Heart left ventricle (tissue), 16 donors: Measurements from ENCODE around the gene SPINK7. TPM values are rescaled to one million over a fixed set of nuclear protein-coding genes. Genes with fewer than 3 reads are reported as not detected.
"Not testable (repeated sequence)": the region's sequence is repeated elsewhere in the genome, so short reads cannot be mapped to it uniquely, and the experiment has no call there.

Experiments
- ATAC-seq, 4 donors: fragments of 200-7000 bp; cut with Tn5 transposase; one replicate each; pipeline ENCODE4 v1.9.1; 2020 to 2022; ENCODE audit warnings: moderate library complexity in 4 of 4, mild to moderate bottlenecking in 3 of 4, moderate number of reproducible peaks in 1 of 4
- DNase-seq, 5 donors: peaks; one replicate each; pipeline ENCODE4 v3.0.0-alpha.2; 2020
- H3K27ac ChIP-seq, 12 donors: fragments of 200-600 bp; sonication (generic) in 4 of 12; one replicate each; pipeline versions ENCODE4 v1.5.0 to v1.8.0; 2016 to 2022; ENCODE audit warnings: mild to moderate bottlenecking in 2 of 12
- H3K27me3 ChIP-seq, 9 donors: fragments of 200-600 bp; sonication (generic) in 2 of 9; one replicate each; pipeline versions ENCODE4 v1.5.1 to v1.8.0; 2016 to 2022; ENCODE audit warnings: mild to moderate bottlenecking in 3 of 9
- H3K36me3 ChIP-seq, 9 donors: fragments of 200-600 bp; sonication (generic) in 2 of 9; one replicate each; pipeline versions ENCODE4 v1.5.0 to v1.8.0; 2018 to 2022; ENCODE audit warnings: mild to moderate bottlenecking in 2 of 9
- H3K4me1 ChIP-seq, 12 donors: fragments of 200-600 bp; sonication (generic) in 4 of 12; one replicate each; pipeline versions ENCODE4 v1.5.0 to v1.8.0; 2016 to 2022; ENCODE audit warnings: mild to moderate bottlenecking in 3 of 12
- H3K4me3 ChIP-seq, 12 donors: fragments of 200-600 bp; sonication (generic) in 4 of 12; one replicate each; pipeline versions ENCODE4 v1.5.0 to v1.8.0; 2017 to 2022; ENCODE audit warnings: mild to moderate bottlenecking in 9 of 12, moderate library complexity in 4 of 12
- H3K9me3 ChIP-seq, 12 donors: fragments of 200-600 bp; sonication (generic) in 4 of 12; one replicate each; pipeline versions ENCODE4 v1.5.0 to v1.8.0; 2016 to 2022; ENCODE audit warnings: mild to moderate bottlenecking in 1 of 12
- POLR2A ChIP-seq, 2 donors: fragments of 450-650 bp; IDR thresholded peaks; one replicate each; pipeline ENCODE4 v1.6.1; 2017; ENCODE audit warnings: antibody characterized with exemption in 2 of 2, mild to moderate bottlenecking in 2 of 2, moderate library complexity in 2 of 2
- WGBS, 4 donors: extraction: QIAGEN DNeasy Blood & Tissue Kit in 2 of 4; methylation state at CpG; one replicate each; pipeline versions ENCODE4 v1.1.5 to v1.1.7; 2013 to 2018; 5-methylcytosine and 5-hydroxymethylcytosine counted together
- intact Hi-C, 10 donors: fragments of 100-400 bp; cut with DNase I; formaldehyde crosslinking; loops; one replicate each; pipeline versions ENCODE4 v1.11.1 to v1.14.2; 2022
- polyA plus RNA-seq, 2 donors: library from polyadenylated mRNA; stranded (reverse); fragments of 200-250 nt; gene quantifications; one replicate each; pipeline ENCODE4 v1.2.3, GENCODE V29; 2013
- total RNA-seq, 9 donors: library from RNA; depleted of rRNA in 2 of 9; stranded (reverse); fragments of >200 nt in 2 of 9; fragmentation: NEBNext Ultra II Directional in 3 of 9; extraction: Animal tissue kit (Norgen Biotek cat#: 25700) in 3 of 9; gene quantifications; one replicate each; pipeline versions ENCODE4 v1.1.0 to v1.2.4, GENCODE V29; 2016 to 2023
- TF ChIP-seq, protein P1 (sequence below), 12 donors: fragments of 200-600 bp; sonication (generic) in 4 of 12; IDR thresholded peaks; one replicate each; pipeline versions ENCODE4 v1.5.0 to v1.8.0; 2018 to 2022; ENCODE audit warnings: antibody characterized with exemption in 12 of 12, mild to moderate bottlenecking in 5 of 12
- donor health status: ischemic (EF 13 %, LVEDD 7.1; RV severe dilation, severe dysfunction).
- donor health status: healthy with polysubstance abuse.
- donor health status: DM: no; HTN: yes; CAD: no.
- donor health status: DM: no; HTN: no; CAD: no.
- donor health status: ischemic (EF 25% LVEDD 6.9; RV normal size, moderate dysfunction).
- donor health status: ischemic (EF 25% LVEDD 5.7; RV mildly dilated, moderate dysfunction).
- donor health status: healthy.
- donor health status: DM: yes; HTN: yes; CAD: no.
- donor health status: ischemic (EF 35%, LVEDD 5.7; RV mildly dilated, moderate dysfunction).
- donor health status: nonischemic (EF 11% LVEDD 7.7; RV severe dilation, severe dysfunction).
- donor health status: DM: yes; HTN: yes; CAD: no.
- donor health status: PGD.
- donor health status: ischemic (EF 29% LVEDD 5.4; RV normal size, mild dysfunction).
- donor health status: nonischemic (EF 23%, LVEDD 6.1; RV moderate dilation, normal function).

The SPINK7 gene
- total and polyA plus RNA-seq, 11 donors = not detected

- no peak for ATAC-seq
- no peak for DNase-seq
- TF ChIP-seq, protein P1, sequence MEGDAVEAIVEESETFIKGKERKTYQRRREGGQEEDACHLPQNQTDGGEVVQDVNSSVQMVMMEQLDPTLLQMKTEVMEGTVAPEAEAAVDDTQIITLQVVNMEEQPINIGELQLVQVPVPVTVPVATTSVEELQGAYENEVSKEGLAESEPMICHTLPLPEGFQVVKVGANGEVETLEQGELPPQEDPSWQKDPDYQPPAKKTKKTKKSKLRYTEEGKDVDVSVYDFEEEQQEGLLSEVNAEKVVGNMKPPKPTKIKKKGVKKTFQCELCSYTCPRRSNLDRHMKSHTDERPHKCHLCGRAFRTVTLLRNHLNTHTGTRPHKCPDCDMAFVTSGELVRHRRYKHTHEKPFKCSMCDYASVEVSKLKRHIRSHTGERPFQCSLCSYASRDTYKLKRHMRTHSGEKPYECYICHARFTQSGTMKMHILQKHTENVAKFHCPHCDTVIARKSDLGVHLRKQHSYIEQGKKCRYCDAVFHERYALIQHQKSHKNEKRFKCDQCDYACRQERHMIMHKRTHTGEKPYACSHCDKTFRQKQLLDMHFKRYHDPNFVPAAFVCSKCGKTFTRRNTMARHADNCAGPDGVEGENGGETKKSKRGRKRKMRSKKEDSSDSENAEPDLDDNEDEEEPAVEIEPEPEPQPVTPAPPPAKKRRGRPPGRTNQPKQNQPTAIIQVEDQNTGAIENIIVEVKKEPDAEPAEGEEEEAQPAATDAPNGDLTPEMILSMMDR (IDR thresholded peaks at IDR 0.05) = no peak
- no peak for TF ChIP-seq POLR2A (IDR thresholded peaks at IDR 0.05)
- Histone ChIP-seq H3K27me3 (no peaks in the 10 kb centered on the region), H3K4me3 (no peak overlapping the region), H3K27ac (no peak overlapping the region), H3K9me3 (no peaks in the 10 kb centered on the region), H3K36me3 (no peaks in the 10 kb centered on the region), H3K4me1 (peaks cover 0 to 6% (median 0%) of the 10 kb centered on the region in 12 donors)
- intact Hi-C loops = loop anchor here in 1 of 10 donors (10.0 kb wide), 1 partner anchor 55 kb away; no protein-coding TSS in a partner anchor
Observed at GRCh38 chr5:148309746-148310145, 2.5 kb upstream of the SPINK7 start.

- no peak for ATAC-seq
- Histone ChIP-seq H3K9me3 (no peaks in the 10 kb centered on the region), H3K36me3 (no peaks in the 10 kb centered on the region), H3K4me3 (no peak overlapping the region), H3K27me3 (no peaks in the 10 kb centered on the region), H3K27ac (no peak overlapping the region), H3K4me1 (peaks cover 0 to 15% (median 0%) of the 10 kb centered on the region in 12 donors)
- intact Hi-C loops = loop anchor here in 1 of 10 donors (10.0 kb wide), 1 partner anchor 53 kb away; no protein-coding TSS in a partner anchor
- TF ChIP-seq, protein P1 (IDR thresholded peaks at IDR 0.05) = no peak
- TF ChIP-seq POLR2A (IDR thresholded peaks at IDR 0.05) = no peak
- WGBS, 4 donors = 83 to 88% (median 84%) methylated on average over 3 of the region's 3 CpGs
- no peak for DNase-seq
Observed at GRCh38 chr5:148311484-148311883, 739 bp upstream of the SPINK7 start.

DNA sequence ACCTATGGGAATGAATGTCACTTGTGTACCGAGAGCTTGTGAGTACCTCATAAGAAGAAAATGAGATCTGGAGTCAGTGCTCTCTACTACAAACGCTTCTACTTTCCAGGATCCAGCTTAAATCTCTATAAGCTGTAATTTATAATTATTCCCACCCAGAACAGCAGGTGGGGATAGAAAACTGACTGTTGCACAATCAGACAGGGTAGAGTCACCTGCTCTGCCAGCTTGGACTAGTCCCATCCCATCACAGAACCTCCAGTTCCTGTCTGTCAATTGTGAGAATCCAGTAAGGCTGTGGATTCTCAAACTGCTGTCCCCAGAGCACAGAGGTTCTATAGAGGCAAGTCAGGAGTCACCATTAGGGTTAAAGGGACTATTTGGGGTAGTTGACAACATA, 2.0 kb downstream of the SPINK7 start:
- TF ChIP-seq POLR2A (IDR thresholded peaks at IDR 0.05) = no peak
- TF ChIP-seq, protein P1 (IDR thresholded peaks at IDR 0.05) = peak in 1 of 12 donors; percentile 18
- Histone ChIP-seq H3K4me1 (peaks cover 0 to 15% (median 0%) of the 10 kb centered on the region in 12 donors), H3K4me3 (no peak overlapping the region), H3K36me3 (no peaks in the 10 kb centered on the region), H3K27me3 (no peaks in the 10 kb centered on the region), H3K27ac (no peak overlapping the region), H3K9me3 (no peaks in the 10 kb centered on the region)
- intact Hi-C loops = loop anchor here in 1 of 10 donors (10.0 kb wide), 1 partner anchor 51 kb away; no protein-coding TSS in a partner anchor
- DNase-seq (no peak), ATAC-seq (peak in 1 of 4 donors; percentile 36)
- WGBS, 4 donors = 87 to 97% (median 91%) methylated on average over 2 of the region's 2 CpGs

- TF ChIP-seq POLR2A (IDR thresholded peaks at IDR 0.05) = no peak
- TF ChIP-seq, protein P1 (IDR thresholded peaks at IDR 0.05) = no peak
- H3K4me3 ChIP-seq = no peak overlapping the region
- H3K4me1 ChIP-seq = peaks cover 0 to 15% (median 0%) of the 10 kb centered on the region in 12 donors
- DNase-seq = no peak
- H3K27me3 ChIP-seq = no peaks in the 10 kb centered on the region
- ATAC-seq = peak in 1 of 4 donors; percentile 42
- intact Hi-C loops = loop anchor here in 1 of 10 donors (10.0 kb wide), 1 partner anchor 50 kb away; no protein-coding TSS in a partner anchor
- 46 to 60% (median 51%) methylated on average over 4 of the region's 4 CpGs for WGBS, 4 donors
- no peaks in the 10 kb centered on the region for H3K36me3 ChIP-seq
- H3K27ac ChIP-seq = peak overlapping the region in 4 of 12 donors; percentile 12 to 47 (median 32)
- H3K9me3 ChIP-seq = no peaks in the 10 kb centered on the region
Observed at GRCh38 chr5:148314731-148315130, 2.5 kb downstream of the SPINK7 start.

DNA sequence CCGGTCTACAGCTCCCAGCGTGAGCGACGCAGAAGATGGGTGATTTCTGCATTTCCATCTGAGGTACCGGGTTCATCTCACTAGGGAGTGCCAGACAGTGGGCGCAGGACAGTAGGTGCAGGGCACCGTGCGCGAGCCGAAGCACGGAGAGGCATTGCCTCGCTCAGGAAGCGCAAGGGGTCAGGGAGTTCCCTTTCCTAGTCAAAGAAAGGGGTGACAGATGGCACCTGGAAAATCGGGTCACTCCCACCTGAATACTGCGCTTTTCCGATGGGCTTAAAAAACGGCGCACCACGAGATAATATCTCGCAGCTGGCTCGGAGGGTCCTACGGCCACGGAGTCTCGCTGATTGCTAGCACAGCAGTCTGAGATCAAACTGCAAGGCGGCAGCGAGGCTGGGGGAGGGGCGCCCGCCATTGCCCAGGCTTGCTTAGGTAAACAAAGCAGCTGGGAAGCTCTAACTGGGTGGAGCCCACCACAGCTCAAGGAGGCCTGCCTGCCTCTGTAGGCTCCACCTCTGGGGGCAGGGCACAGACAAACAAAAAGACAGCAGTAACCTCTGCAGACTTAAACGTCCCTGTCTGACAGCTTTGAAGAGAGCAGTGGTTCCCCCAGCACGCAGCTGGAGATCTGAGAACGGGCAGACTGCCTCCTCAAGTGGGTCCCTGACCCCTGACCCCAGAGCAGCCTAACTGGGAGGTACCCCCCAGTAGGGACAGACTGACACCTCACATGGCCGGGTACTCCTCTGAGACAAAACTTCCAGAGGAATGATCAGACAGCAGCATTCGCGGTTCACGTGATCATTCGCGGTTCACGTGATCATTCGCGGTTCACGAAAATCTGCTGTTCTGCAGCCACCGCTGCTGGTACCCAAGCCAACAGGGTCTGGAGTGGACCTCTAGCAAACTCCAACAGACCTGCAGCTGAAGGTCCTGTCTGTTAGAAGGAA, 8.1 kb downstream of the SPINK7 start:
- 9 to 65% (median 50%) methylated on average over 23 to 42 of the region's 42 CpGs for WGBS, 4 donors
- intact Hi-C loops, H3K36me3 ChIP-seq, H3K4me1 ChIP-seq, H3K9me3 ChIP-seq, H3K27me3 ChIP-seq, ATAC-seq: not testable (repeated sequence)
- H3K27ac ChIP-seq = peak overlapping the region in 2 of 12 donors; percentile 28 to 50
- peak in 1 of 5 donors; percentile 43 for DNase-seq
- peak overlapping the region in 10 of 12 donors; percentile 32 to 54 (median 50) for H3K4me3 ChIP-seq
